OCI-LY1 (cell line): ENCODE results near the gene GRIN3B.

Experiments used
- CTCF ChIP-seq: fragments of 200-600 bp; sonication (generic), shearing (Covaris generic); IDR thresholded peaks from 2 replicates; pipeline ENCODE4 v1.5.1; 2017; ENCODE audit warnings: mild to moderate bottlenecking, antibody characterized with exemption, low read length, moderate library complexity, mixed read lengths
- EZH2 ChIP-seq: fragments of 200-600 bp; sonication (generic), shearing (Covaris generic); IDR thresholded peaks from 2 replicates; pipeline ENCODE4 v1.8.0; 2017; ENCODE audit warnings: borderline replicate concordance, mixed run types, mild to moderate bottlenecking, antibody characterized with exemption, low read length, moderate library complexity, mixed read lengths

- TF ChIP-seq CTCF = no peak
- no peak for TF ChIP-seq EZH2
Measured at GRCh38 chr19:1041272-1041834, 41.1 kb downstream of the GRIN3B start.
